Body of pancreas (tissue), 4 donors: Measurements from ENCODE around the gene ABCA13.

Experiments used
- POLR2A ChIP-seq, 3 donors: fragments of 450-650 bp; IDR thresholded peaks; one replicate each; pipeline ENCODE4 v1.6.1; 2016; ENCODE audit warnings: antibody characterized with exemption in 3 of 3, mild to moderate bottlenecking in 2 of 3
- TF ChIP-seq, protein P1 (sequence below), 7 experiments: fragments of 450-650 bp in 4 of 7; fragments of 200-600 bp in 3 of 7; sonication (generic) in 3 of 7; IDR thresholded peaks; one replicate each; pipeline ENCODE4 v1.5.1; 2016 to 2019; ENCODE audit warnings: antibody characterized with exemption in 7 of 7

- TF ChIP-seq, protein P1, sequence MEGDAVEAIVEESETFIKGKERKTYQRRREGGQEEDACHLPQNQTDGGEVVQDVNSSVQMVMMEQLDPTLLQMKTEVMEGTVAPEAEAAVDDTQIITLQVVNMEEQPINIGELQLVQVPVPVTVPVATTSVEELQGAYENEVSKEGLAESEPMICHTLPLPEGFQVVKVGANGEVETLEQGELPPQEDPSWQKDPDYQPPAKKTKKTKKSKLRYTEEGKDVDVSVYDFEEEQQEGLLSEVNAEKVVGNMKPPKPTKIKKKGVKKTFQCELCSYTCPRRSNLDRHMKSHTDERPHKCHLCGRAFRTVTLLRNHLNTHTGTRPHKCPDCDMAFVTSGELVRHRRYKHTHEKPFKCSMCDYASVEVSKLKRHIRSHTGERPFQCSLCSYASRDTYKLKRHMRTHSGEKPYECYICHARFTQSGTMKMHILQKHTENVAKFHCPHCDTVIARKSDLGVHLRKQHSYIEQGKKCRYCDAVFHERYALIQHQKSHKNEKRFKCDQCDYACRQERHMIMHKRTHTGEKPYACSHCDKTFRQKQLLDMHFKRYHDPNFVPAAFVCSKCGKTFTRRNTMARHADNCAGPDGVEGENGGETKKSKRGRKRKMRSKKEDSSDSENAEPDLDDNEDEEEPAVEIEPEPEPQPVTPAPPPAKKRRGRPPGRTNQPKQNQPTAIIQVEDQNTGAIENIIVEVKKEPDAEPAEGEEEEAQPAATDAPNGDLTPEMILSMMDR (IDR thresholded peaks at IDR 0.05), result no peak
- no peak for TF ChIP-seq POLR2A (IDR thresholded peaks at IDR 0.05)
Measured at GRCh38 chr7:48426966-48427555, 255.8 kb downstream of the ABCA13 start.
